Germinal center (tissue), 1 donor: Measurements from ENCODE around the gene CDH26.

ENCODE experiments used
- DNase-seq: peaks from one replicate; pipeline ENCODE4 v3.0.0; 2012; ENCODE audit warnings: mixed read lengths, low spot score

The CDH26 gene

DNA sequence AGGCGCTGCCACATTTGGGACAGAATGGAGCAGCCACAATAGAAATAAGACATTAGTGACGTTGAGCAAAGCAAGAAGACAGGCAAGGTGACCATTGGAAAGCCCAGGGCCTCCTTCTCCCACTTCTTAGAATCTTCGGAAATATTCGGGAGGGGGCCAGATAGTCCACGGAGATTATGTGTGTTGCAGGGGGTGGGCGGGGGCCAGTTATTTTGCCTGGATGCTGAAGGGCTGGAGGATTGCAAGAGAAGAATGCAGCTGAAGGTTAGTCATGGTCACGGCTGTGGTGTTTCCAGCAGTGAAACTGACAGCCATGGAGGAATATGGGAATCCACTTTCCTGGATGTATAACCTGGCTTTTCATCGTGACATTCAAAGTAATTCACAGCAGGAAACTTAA is 88.6 kb downstream of the CDH26 start:
- DNase-seq: no peak

DNA sequence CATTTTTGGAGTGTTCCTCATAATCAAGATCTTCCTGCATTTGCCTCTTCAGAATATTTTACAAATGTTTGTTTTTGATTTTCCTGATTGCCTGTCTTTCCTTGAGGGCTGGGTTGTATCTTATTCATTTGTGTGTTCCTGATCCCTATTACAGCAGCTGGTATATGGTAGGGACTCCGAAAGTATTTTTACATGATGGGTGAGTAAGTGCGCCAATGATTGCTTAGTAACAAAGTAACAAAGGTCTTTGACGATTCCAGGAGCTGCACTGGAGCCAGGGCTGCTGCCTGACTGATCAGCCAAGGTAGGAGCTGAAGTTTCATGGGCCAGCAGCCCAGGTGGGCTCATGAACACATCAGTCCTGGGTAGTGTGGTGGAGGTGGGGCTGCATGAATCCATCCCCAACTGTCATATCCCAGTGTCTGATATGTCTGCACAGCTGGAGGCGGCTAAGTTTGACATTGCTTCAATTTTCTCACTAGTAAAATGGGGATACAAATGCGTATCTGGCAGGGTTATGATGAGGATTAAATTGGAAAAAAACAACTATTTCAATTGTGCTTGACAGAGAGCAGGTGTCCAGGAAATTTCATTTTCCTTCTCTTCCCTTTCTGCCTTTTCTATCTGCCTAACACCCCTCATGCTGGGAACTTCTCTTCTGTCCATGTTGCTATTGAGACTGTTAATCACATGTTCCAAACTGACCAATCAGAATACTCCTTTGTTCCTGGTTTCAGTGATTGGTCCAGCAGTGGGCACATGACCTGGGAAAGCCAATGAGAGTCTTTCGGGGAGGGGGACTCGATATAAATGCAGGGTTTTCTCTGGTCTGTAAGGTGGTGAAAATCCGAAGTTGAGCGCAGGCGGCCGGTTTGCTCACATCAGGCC is 90.7 kb downstream of the CDH26 start:
- DNase-seq: no peak

DNA sequence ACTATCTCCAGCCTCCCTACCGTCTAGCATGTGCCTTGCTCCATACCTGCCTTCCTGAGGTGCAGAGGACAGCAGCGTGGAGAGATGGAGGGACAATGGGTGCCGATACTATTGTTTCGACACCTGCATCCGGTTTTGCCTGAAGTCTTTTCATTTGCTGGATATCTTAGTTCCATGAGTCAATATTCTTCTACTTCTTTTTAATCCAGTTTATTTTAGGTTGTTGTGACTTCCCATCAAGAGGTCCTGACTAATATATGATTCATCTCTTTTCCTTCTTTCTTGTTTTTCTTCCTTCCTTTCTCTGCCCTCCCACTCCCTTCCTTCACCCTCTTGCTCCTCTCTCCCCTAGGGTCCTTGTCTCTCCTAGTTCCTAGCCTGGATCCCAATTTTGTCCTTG is 91.4 kb downstream of the CDH26 start:
- DNase-seq: no peak

DNA sequence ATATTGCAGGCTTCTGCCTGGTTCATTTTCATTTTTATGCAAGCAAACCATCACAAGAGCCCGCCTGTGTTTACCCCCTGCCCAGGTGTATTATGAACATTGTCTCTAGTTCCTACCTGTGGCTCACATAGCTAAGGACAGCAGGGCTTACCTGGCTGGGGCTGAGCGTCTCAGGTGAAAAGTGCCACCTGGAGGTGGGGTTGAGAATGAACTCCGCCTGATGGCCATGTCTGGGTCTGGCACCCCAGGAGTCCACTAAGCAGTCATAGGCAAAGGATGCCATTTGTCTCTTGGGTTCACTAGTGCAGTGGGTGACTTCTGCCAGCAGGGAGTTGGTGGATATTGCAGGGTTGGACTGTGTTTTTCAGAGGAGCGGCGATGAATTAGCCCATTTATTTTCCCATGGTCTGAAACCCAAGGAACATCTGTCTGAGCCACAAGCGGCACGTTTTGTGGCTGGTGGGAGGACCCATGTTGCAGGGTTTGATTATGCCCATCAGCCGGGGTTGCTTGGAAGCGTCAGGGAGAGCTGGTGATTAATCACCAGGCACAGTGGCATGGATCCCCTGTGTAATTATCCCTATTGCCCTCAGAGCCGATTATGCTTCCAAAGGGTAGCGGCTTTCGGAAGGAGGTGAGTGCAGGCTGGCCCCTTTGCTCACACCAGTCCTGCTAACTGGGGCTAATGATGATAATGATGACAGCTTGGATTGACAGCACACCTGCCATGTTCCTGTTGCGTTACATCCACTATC is 92.1 kb downstream of the CDH26 start:
- DNase-seq: no peak

DNA sequence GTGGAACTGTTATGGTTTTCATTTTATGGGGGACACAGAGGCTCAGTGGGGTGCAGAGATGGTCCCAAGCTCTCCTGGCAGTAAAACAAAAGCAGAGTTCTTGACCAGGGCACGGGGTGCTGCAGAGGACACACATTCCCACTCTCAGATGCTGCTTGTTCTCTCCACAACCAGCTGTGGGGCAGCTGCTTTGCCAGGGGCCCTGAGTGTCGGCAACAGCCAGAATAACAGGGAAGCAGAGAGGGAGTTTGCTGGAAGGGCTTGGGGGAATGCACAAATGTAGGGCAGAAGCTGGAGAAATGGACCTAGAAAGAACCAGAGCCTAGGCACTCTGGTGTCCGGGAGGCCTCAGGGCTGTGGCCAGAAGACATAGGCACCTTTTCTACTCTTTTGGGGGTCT is 93.7 kb downstream of the CDH26 start:
- DNase-seq: no peak

DNA sequence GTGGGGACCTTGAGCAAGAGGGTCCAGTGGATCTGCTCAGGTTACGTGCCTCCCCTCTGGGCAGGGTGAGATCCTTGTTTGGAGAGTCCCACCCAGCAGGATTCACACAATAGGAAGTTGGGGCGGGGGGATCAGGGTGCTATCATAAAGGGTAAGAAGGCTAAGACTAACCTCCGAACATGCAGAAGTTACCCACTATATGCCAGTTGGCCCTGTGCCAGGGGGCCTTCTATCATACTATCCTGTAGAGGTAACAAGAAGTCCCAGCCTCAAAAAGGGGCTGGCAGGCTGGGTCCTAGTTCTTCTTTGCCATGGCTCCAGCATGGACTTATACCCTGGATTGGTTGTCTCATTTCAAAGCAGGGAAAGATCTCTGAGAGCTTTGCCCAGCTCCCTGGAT is 94.1 kb downstream of the CDH26 start:
- DNase-seq: no peak

DNA sequence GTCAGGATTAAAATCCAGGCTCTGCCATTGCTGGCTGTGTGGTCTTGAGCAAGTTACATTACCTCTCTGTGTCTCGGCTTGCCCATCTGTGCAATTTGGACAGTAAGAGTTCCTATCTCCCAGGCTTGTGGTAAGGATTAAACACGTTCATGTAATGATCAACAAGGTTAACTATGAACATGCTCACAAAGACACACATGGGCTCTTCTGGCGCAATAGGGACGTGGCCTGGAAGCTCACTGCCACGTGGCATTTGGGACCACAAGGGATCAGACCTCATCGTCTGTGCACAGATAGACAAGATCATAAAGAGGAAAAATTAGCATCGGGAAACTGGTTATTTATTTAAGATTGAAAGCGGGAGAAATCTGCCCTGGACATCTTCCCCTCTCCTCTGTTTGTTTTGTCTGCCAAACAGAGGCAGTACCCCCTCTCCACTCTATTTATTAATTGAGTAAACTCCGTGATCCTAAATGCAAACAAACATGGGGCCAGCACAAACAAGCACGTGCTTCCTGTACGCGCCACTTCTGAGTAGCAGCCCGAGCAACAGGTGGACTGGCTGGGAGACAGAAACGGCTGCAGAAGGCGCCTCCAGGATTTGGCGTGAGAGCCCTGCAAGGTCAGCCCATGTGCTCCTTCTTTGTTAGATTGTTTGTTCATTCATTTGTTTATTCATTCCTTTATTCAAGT is 95.0 kb downstream of the CDH26 start:
- no peak for DNase-seq

DNA sequence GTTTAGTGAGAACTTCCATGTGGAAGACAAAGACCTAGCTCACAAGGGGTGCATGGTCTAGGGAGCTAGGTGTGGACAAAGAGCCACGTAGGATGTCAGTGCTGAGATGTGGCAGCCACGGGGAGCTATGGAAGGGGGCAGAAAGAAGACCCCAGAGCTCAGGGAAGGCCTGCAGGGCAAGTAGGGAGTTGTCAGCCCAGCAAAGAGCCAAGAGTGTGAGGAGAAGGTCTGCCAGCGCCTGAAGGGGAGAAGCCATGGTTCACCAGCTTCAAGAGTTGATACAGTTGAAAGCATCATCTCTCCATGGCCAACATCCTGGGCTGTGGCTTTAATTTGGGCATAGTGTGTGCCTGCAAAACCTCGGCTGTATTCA is 95.6 kb downstream of the CDH26 start:
- no peak for DNase-seq

DNA sequence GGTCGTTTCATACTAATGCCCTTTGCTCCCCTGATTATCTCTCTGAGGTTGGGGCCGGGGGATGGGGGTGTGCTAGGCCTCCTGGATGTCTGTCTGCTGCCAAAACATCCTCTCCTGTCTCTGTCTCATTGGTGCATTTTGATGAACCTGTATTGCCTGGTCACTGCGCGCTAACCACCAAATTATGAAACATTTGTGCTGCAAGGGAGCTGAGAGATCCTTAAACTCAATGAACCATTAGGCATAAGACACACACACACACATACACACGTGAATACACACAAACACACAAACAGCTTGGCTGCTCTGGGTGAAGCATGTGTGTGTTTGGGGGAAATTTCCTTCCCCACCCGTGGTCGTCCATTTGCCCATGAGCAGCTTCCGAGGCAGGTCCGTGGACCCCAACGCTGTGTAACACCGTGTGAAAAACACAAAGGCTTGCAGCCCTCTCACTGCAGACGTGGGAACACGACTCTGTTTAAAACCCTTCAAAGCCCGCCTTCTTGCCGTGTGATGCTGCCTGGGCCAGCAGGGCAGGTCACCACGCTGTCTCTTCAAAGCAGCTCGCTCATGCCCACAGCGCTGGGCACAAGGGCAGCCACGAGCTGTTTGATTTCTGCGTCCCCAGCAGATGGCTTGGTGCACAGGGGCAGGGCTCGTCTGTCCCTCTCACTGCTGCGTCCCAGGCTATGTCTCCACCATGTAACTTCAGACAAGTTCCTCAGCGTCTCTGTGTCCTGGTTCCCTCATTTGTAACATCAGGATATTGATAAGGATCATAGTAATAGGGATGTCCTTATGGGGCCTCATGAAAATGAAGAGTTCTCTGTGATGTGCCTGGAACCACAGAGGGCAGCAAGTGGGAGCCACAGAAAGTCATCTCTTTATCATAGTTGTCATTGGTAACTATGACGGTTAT is 96.8 kb downstream of the CDH26 start:
- no peak for DNase-seq

DNA sequence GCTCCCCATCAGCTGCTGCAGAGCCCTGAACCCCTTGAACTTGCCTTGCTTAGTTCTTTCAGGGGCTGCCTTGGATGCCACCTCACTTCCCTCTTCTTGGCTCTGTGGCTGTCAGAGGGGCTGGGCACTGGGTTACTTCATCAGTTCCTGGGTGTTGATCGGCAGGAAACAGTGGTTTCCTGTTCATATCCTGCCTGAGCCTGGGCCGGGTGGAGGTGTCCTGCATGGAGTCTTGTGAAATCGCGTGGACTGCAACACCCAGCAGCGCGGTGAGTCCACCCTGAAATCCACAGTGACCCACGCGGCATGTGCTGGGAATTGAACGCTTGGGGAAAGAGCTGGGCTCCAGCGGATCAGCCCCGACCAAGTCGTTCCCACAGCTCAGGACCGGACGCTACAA is 97.5 kb downstream of the CDH26 start:
- no peak for DNase-seq

DNA sequence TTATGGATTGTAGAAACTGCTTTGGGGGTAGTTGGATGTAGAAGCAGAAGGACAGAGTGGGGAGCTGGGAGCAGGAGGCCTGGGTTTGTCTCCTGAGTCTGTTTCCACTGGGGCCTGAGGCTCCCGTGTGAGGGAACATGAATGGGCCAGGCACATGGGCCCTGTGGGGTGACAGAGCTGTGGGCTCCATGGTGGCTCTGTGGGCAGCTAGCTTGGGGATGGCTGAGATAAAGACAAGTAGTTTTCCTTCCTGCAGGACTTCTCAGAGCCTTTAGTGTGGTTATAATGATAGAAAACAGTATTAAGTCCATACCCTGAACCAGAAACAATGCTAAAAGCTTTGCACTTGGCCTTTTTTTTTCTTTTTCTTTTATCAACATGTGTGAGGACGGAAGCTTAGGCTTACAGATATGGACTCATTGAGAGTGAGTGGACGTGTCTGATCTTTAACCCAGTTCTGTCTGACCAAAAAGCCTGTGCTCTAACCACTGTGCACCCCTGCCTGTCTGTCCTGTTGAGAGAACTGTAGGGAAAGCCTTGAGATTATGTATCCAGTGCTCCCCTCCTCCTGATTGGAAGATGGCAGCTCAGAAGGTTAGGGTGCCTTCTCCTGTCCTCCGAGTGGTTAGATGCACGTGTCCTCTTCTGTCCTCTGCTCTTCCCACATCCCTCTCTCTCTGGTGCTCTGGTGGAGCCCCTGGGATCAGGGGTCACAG is 98.3 kb downstream of the CDH26 start:
- DNase-seq: no peak

DNA sequence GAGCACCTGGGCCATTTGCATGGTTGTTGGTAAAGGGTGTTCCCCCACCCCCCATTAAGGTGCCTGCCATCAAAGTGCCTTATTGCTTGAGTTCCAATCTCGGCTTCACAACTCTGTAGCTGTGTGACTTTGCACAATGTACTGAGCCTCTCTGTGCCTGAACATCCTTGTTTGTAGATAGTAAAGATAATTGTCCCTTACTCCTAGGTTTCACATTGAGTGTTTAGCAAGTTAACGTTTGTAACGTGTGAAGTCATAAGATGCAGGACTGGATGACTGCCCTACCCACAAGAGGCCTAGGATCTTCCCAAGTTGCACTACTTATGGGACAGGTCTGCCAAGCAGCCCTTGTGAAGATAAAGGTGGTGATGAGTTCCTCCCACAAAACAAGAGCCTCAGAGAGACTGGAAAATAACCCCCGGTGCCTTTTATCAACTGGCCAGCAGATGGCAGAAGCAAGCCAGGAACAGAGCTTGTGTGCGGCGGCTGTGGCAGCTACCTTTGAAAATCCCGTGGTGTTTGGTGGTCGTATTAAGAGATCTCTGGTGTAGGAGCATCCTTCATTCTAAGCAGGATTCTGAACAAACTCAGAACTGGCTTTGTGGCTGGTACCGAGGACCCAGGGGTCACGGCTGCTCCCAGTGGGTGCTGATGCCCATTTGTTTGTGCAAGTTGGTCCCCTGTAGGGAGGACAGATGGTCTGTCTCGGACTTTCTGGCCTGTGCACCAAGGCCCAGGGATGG is 99.1 kb downstream of the CDH26 start:
- peak; percentile 63 for DNase-seq

DNA sequence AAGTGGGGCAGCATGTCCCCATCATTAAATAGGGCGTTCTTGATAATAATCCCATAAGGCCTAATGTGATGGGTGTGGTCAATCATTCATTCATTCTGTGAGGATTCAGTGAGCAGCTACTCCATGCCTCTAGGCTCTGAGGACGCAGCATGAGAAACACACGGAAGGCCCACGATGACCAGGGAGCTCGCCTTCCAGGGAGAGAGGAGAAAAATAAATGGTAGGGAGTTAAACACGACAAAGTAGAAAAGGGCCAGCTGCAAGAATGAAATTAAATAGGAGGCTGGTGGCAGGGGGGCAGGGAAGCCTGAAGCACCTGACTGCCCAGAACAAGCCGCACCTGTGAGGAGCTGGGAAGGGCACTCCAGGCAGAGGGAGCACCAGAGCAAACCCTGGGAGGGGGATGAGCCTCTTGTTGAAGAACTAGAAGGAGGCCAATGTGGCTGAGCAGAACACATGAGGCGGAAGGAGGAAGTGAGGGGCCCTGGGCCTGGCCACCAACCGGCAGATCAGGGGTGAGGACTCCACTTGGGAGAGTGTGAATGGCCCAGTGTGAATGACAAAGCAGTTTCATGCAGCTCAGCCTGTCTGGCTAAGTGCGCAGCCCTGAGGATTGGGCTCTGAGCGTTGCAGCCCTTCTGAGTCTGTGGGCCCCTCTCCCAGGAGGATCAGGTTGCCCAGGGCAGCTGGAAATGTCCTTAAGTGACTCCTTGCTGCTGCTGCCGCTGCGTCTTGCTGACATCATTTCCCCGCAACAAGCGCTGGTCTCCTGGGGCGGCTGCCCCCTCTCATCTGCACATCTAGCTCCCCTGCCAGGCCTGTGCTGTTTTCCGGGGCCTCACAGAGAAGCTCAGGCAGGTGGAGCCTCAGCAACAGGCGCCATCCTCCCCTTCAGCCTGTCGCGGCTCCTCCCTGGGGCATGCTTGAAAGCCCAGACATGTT is 99.9 kb downstream of the CDH26 start:
- no peak for DNase-seq

DNA sequence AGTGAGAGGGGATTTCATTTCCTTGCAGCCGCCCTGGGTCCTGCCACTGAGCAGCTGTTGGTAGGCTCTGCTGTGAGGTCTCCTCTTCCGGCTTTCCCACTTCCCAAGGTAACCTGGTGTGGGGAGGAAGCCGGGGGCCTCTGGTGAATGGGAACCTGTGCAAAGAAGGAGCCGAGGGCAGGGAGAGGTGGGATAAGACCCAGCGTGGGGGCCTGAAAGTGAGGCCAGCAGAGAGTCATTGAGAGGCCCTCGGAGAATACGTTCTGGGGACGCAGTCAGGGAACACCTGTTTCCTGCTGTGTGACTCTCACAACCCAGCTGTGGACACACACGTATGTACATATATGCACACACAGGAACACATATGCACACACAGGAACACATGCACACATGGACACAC is 100.7 kb downstream of the CDH26 start:
- DNase-seq: no peak

DNA sequence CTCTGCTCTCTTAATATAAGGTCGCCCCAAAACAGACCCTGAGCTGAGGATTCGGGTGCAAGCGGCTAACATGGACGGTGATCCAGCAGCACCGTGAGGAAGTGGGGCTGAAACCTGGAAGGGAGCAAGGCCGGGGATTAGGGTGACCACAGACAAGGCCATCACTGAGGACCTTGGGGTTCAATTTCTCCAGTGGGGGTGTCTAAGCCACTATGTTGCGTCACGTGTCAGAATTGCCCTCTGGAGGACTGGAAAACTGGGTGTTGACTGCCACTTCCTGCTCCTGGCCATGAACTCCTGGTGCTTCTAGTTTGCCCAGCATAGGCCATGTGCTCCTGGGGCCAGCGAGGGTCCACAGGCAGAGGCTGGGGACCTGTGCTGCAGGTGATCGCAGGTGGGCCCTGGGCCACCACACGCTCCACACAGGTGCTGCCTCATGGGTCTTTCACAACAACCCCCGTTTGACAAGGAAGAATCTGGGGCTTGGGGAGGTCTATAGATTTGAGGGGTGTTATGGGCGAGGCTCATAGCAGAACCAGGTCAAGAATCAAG is 101.9 kb downstream of the CDH26 start:
- no peak for DNase-seq

DNA sequence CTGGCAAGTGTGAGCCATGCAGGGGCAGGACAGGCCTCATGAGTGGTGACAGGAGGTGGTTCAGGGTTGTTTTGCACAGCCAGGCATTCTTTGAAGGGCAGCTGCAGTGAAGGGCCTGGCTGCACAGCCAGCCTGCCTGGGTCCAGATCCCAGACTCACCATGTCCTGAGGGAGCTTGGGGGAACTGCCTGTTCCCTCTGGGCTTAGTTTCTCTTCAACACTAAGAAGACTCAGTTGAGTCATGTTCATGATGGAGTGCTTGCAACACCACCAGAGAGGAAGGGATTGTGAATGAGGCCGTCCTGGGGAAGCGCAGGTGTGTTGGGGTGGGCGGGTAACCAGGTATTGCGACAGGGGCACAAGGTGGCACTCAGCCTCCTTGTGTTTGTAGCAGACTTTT is 102.4 kb downstream of the CDH26 start:
- no peak for DNase-seq

DNA sequence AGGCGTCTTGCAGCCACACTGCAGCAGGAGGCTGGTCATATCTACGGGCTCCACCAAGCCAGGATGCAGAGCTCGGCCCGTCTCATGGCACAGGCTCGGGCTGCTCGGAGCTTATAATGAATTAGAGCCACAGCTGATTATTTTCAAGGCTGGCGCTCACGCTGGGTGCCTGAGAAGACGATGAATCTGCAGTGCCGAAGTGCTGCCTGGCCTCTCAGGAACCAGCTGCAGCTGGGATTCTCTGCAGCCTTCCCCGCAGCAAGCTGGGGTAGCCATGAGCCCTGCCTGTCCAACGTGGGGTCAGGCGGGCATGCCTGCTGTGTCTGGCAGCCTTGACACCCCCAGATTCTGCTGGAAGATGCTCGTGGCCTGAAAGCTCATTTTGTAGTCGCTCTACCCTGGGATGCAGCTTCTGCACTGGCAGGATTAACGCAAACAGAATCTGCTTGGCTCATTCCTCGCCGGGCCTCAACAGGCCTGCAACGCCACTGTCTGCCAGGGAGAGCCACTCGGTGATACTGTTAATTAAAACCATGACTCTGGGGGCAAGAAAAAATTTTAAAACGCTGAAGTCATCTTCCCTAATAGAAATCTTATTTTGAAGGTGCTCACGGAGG is 104.3 kb downstream of the CDH26 start:
- DNase-seq: no peak

DNA sequence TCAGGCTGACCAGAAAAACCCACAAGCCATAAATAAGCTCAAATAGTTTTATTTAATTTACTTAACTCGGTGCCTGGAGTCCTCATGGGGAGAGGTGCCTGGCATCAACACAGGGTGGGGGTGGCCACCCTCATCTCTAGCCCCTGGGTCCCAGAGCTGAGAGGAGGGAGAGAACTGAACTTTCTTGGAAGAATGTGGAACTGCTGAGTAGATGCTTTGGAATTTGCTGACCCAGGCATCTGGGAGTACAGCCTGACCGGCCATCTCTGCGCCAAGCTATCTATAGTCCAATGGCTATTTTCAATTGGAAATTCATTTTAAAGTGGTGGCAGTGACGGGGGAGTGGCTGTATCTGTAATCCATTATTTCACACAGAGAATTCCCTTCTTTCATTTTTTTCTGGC is 104.8 kb downstream of the CDH26 start:
- no peak for DNase-seq
